GM19043 (cell line): Measurements from ENCODE around the gene LRMDA.

Experiments used
- ATAC-seq: cut with Tn5 transposase; IDR thresholded peaks from one replicate; pipeline ENCODE4 v1.9.1; 2021; ENCODE audit warnings: low read depth; ENCODE audit not compliant: unreplicated experiment

Gene LRMDA

GRCh38 chr10:75418712-75419111 is 12.7 kb upstream of the LRMDA start:
- ATAC-seq: no peak

- no peak for ATAC-seq
These were observed 8.5 kb upstream of the LRMDA start for GRCh38 chr10:75422913-75423312.

- ATAC-seq: no peak
These were observed 6.9 kb upstream of the LRMDA start for GRCh38 chr10:75424571-75424970.

DNA sequence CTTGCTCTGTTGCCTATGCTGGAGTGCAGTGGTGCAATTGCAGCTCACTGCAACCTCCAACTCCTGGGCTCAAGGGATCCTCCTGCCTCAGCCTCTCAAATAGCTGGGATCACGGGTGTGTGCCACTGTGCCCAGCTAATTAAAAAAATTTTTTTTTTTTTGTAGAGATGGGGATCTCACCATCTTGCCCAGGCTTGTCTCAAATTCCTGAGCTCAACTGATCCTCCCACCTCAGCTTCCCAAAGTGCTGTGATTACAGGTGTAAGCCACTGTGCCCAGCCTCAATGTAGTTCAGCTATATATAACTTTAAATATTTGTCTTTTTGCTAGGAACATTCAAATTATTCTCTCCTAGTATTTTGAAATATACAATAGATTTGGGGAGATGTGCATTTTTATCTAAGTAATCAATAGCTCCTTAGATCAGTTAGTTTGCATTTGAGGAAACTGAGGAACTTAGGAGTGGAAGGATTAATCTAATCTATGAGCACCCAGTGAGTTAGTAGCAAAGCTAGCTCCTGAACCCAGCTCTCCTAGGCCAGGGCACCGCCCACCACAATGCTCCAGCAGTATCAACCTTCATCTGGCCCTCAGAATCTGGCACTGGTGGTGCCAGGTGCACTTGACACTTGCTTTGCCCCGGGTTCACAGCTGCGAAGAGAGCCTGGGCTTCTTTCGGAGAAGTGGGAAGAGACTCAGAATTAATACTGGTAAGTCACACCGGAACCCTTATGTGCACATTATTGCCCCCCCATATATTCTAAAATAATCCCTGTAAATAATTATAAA is 5.9 kb upstream of the LRMDA start:
- ATAC-seq: no peak

DNA sequence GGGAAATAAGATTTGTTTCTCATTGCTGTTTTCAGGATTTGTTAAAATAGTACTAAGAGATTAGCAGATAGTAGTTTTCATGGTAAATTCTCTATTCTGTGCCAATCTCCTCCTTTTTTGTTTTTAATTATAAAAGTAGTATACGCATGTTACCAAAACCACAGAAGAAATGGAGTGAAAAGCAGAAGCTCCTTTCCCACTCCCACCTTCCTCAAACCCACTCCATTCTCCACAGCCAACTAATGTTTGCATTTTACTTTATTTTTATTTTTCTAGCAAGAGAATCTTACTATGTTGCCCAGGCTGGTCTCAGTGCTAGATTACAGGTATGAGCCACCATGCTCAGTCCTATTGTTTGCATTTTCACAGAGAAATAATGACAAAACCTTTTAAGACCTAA is 4.5 kb upstream of the LRMDA start:
- ATAC-seq: no peak

DNA sequence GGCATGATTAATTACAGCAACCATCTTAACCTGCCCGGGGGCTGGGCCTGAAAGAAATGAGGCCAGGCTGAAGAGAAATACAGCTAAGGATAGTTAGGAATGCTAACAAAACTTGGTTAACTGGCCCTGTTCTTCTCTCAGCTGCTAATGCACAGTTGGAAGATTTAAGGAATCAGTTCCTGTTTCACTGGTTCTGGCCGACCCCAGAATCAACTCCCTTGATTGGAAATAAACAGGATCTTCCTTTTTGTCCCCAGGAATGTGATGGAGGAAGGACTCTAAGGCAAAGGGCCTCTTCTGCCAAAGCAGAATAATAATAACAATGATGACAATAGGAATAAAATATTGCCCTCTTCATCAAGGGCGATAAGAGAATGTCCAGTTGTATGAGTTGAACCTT is 3.5 kb upstream of the LRMDA start:
- ATAC-seq: no peak

GRCh38 chr10:75428434-75429158 is 2.8 kb upstream of the LRMDA start:
- ATAC-seq: no peak

DNA sequence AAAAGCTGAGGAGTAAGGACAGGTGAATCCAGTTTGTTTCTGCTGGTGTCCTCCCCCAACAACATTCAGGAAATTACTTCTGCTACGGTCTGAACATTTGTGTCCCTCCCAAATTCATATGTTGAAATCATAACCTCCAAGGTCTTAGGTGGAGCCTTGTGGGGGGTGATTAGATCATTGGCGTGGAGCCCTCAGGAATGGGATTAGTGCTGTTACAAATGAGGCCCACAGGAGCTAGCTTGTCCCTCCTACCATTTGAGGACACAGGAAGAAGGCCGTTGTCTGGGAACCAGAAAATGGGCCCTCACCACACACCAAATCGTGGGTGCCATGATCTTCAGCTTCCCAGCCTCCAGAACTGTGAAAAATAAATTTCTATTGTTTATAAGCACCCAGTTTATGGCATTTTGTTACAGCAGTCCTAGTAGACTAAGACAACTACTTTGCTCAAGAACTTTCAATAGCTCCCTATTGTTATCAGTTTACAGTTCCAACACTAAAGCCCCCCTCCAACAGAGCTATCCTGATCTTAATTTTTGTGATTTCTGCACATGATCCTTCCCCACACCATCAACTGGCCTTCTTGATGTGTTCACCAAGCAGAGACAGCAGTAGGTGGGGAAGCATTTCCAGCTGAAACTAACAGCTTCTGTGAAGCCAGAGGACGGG is 2.1 kb upstream of the LRMDA start:
- no peak for ATAC-seq

- no peak for ATAC-seq
These were observed 1.2 kb upstream of the LRMDA start for GRCh38 chr10:75430000-75430763.

- ATAC-seq: no peak
These were observed 752 bp downstream of the LRMDA start for GRCh38 chr10:75432176-75432575.

DNA sequence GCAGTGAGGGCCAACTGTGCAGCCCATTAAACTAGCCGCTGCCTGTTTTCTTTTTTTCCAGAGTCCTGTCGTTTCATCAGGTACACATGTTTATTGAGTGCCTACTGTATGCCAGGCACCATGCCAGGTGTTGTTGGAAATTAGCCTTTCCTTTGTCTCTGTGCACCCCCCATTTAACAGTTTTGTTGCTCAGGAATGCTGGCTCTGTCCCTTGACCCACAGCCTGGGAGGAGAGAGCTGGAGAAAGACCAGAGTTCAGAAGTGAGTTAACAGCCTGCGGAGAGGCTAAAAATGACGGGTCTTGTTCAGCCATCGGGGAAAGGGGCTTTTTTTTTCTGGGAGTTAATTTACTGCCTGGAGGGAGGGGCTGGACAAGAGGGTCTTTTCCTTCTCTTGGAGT is 1.3 kb downstream of the LRMDA start:
- no peak for ATAC-seq

DNA sequence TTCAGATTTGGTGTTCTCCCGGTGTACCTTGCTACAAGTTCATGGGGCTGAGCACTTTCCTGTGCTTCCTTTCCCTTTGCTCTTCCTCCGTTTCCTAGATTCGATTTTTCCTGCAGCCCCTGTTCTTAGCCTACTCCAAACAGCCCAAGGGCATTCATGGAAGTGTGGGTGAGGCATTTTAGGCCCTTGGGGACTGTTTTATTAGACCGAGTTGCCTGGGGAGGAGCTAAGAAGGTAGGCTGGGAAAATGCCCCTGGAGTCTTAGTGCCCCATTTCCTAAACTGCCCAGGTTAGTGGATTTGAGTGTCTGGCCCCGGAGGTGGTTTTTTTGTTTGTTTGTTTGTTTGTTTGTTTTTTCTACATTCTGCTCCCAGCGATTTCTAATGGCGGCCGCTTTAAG is 1.8 kb downstream of the LRMDA start:
- no peak for ATAC-seq

GRCh38 chr10:75434291-75434690 is 2.9 kb downstream of the LRMDA start:
- ATAC-seq: no peak

GRCh38 chr10:75435291-75435690 is 3.9 kb downstream of the LRMDA start:
- no peak for ATAC-seq

DNA sequence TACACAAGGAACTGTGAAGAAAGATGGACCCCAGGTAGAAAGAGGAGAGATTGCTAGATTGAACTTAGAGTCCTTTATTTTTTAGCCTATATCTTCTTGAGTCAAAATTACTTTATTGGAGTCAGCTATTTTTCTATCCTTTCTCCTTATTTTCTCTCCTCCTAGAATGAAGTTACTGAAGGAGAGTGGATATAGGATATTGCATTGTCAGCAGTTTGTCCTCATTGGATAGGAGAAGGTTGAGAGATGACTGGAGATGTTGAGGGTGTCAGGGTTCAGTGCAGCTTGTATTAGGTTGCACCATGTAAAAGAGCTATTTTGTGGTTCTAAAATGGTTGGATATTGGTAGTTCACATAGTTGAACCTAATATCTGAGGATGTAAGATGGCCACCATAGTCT is 5.5 kb downstream of the LRMDA start:
- ATAC-seq: no peak

- no peak for ATAC-seq
These were observed 6.3 kb downstream of the LRMDA start for GRCh38 chr10:75437693-75438092.

GRCh38 chr10:75438275-75438674 is 6.9 kb downstream of the LRMDA start:
- no peak for ATAC-seq

- ATAC-seq: no peak
These were observed 8.4 kb downstream of the LRMDA start for GRCh38 chr10:75439811-75440210.

DNA sequence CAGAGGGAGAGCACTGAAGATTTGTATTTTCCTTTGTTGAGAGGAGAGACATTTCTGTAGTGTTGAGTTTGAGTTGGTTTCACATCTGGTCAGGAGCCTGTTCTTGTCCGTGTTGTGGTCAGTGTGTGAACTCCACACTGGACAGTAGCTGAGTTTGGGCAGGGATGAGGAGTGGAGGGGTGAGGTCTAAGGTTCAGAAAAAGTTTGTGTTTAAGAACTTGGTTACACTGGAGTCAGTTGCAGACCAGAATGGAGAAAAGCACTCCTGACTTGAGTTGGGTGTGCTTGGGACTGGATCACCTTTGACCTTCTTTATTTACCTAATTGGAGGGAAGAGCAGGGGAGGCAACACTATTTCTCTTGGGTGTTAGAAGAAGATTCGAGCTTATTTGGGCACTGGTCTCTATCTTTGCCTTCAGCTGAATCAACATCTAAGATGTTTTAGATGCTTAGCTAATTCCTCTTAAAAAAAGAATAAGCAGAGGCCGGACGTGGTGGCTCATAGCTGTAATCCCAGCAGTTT is 8.9 kb downstream of the LRMDA start:
- ATAC-seq: no peak

GRCh38 chr10:75441196-75441595 is 9.8 kb downstream of the LRMDA start:
- no peak for ATAC-seq

DNA sequence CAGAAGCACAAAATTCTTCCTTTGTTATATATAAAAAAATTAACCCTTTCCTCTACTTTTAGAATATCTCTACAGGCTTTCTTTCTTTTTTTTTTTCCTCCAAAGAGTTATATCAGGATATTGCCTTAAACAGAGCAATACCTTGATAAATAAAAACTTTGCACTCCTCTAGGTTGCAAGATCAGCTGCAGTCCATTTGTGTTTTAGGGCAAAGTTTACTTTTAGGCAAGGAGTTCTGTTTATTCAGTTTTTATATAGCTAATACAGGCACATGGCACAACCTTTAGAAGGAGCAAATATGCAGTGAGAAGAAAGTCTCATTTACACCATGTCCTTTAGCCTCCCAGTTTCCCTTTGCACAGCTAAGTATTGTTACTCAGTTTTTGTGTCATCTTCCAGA is 10.3 kb downstream of the LRMDA start:
- no peak for ATAC-seq
